A549 treated with AZD9567 at 1 μM for 4 hours (cell line): ENCODE results near the gene AMZ2. TPM values are rescaled to one million over a fixed set of nuclear protein-coding genes. Genes with fewer than 3 reads are reported as not detected.

Experiments
- total RNA-seq: library from RNA; stranded (reverse); fragments of 200-300 nt; extraction: Qiagen RNA extraction; gene quantifications from 5 replicates; pipeline ENCODE4 v1.2.3, GENCODE V29; 2022; ENCODE audit not compliant: insufficient read depth

Gene AMZ2
- total RNA-seq, result 103 to 114 TPM (median 104 TPM) in 5 replicates

GRCh38 chr17:68247445-68248198 lies at the start of gene AMZ2:
Gene AMZ2 (plus strand): TSS chr17:68248043. CDS start chr17:68250188, 2,145 bp downstream.

GRCh38 chr17:68290955-68291835 lies 43.4 kb downstream of the AMZ2 start, which contains the start of the genes ARSG and SLC16A6:
Gene ARSG (plus strand): TSS chr17:68291495. CDS start chr17:68307494, 15,999 bp downstream.
Gene SLC16A6 (minus strand): TSS chr17:68291127. CDS start chr17:68278320, 12,807 bp downstream.

Other genes with a start within 250 kb of the AMZ2 start
- 484 to 663 TPM (median 501 TPM) in 5 replicates for gene KPNA2, start 212.3 kb upstream of the AMZ2 start, total RNA-seq
- 0.29 to 0.39 TPM (median 0.37 TPM) in 4 of 5 replicates, not detected in the other for gene SLC16A6, start 43.1 kb downstream of the AMZ2 start, total RNA-seq
- 1.2 to 3.8 TPM (median 1.4 TPM) in 5 replicates for gene ARSG, start 43.5 kb downstream of the AMZ2 start, total RNA-seq
- gene WIPI1, start 209.5 kb downstream of the AMZ2 start, total RNA-seq, result 8.6 to 23.9 TPM (median 10.3 TPM) in 5 replicates